Fibroblast of peridontal ligament (primary cell): ENCODE measurements around the gene FAU.

Source experiments
- DNase-seq: peaks from one replicate; pipeline ENCODE4 v3.0.0-alpha.2; 2010; ENCODE audit errors: extremely low read depth

The FAU gene

GRCh38 chr11:65108469-65109123 is 13.3 kb downstream of the FAU start:
- DNase-seq: no peak

- DNase-seq: no peak
Measured at GRCh38 chr11:65107751-65108468, 14.0 kb downstream of the FAU start.

- no peak for DNase-seq
Measured at GRCh38 chr11:65107078-65107477, 14.9 kb downstream of the FAU start.

GRCh38 chr11:65104628-65105027 is 17.3 kb downstream of the FAU start:
- no peak for DNase-seq

- no peak for DNase-seq
Measured at GRCh38 chr11:65103476-65103875, 18.5 kb downstream of the FAU start.

GRCh38 chr11:65102142-65103095 is 19.5 kb downstream of the FAU start:
- no peak for DNase-seq

GRCh38 chr11:65100674-65101350 is 21.1 kb downstream of the FAU start:
- DNase-seq: no peak

- no peak for DNase-seq
Measured at GRCh38 chr11:65096926-65097325, 25.0 kb downstream of the FAU start.

GRCh38 chr11:65095974-65096806 is 25.7 kb downstream of the FAU start, which contains the start of gene VPS51:
VPS51 (plus strand) TSS chr11:65096214; CDS start chr11:65096251, 37 bp downstream.
- peak; percentile 90 for DNase-seq

- DNase-seq: no peak
Measured at GRCh38 chr11:65095427-65095826, 26.5 kb downstream of the FAU start.

- DNase-seq: no peak
Measured at GRCh38 chr11:65090628-65091027, 31.3 kb downstream of the FAU start.

GRCh38 chr11:65089621-65090020 is 32.3 kb downstream of the FAU start:
- DNase-seq: no peak

GRCh38 chr11:65087827-65088226 is 34.1 kb downstream of the FAU start:
- no peak for DNase-seq

GRCh38 chr11:65087216-65087615 is 34.7 kb downstream of the FAU start:
- DNase-seq: no peak

- no peak for DNase-seq
Measured at GRCh38 chr11:65086809-65087208, 35.1 kb downstream of the FAU start.

- DNase-seq: peak; percentile 3
Measured at GRCh38 chr11:65085446-65085845, 36.5 kb downstream of the FAU start.

- DNase-seq: no peak
Measured at GRCh38 chr11:65084598-65085375, 37.1 kb downstream of the FAU start.

GRCh38 chr11:65083834-65084597 is 37.9 kb downstream of the FAU start, which contains the start of the genes CDCA5 and ZFPL1:
CDCA5 (minus strand) TSS chr11:65084040; CDS start chr11:65083978, 62 bp downstream.
ZFPL1 (plus strand) TSS chr11:65084222; CDS start chr11:65084699, 477 bp downstream.
- peak; percentile 93 for DNase-seq
